Mesenchymal stem cell (in vitro differentiated cells and primary cell): ENCODE measurements around the gene OR6K3.

ENCODE experiments used
- DNase-seq: peaks from one replicate; pipeline ENCODE4 v3.0.0-alpha.2; 2013
- H2AFZ ChIP-seq: one replicate; pipeline ENCODE4 v1.6.1; 2013; ENCODE audit warnings: low read depth, mild to moderate bottlenecking, control low read depth, inconsistent platforms, low read length, moderate library complexity
- H2AK5ac ChIP-seq: 2 replicates; pipeline ENCODE4 v1.6.1; 2013; ENCODE audit warnings: low read length, moderate library complexity, mild to moderate bottlenecking, inconsistent platforms; ENCODE audit not compliant: severe bottlenecking
- H2BK120ac ChIP-seq: one replicate; pipeline ENCODE4 v1.6.1; 2013; ENCODE audit warnings: low read depth, mild to moderate bottlenecking, inconsistent platforms, low read length, moderate library complexity
- H2BK12ac ChIP-seq, 2 experiments: one replicate each; pipeline ENCODE4 v1.6.1; 2013; ENCODE audit warnings: inconsistent platforms in 2 of 2, low read length in 2 of 2, mild to moderate bottlenecking in 2 of 2, moderate library complexity in 2 of 2, control low read depth in 1 of 2
- H2BK15ac ChIP-seq: one replicate; pipeline ENCODE4 v1.6.1; 2013; ENCODE audit warnings: mild to moderate bottlenecking, low read depth, inconsistent platforms; ENCODE audit not compliant: poor library complexity, severe bottlenecking
- H2BK5ac ChIP-seq: 2 replicates; pipeline ENCODE4 v1.6.1; 2013; ENCODE audit warnings: low read depth, mild to moderate bottlenecking, low read length, control low read depth, inconsistent platforms; ENCODE audit not compliant: poor library complexity, severe bottlenecking
- H3K14ac ChIP-seq, 2 experiments: one replicate each; pipeline ENCODE4 v1.6.1; 2013; ENCODE audit warnings: inconsistent platforms in 2 of 2, low read length in 2 of 2, control low read depth in 1 of 2, mild to moderate bottlenecking in 1 of 2, moderate library complexity in 1 of 2
- H3K18ac ChIP-seq, 2 experiments: one replicate each; pipeline ENCODE4 v1.6.1; 2013; ENCODE audit warnings: inconsistent platforms in 2 of 2, low read length in 2 of 2, control low read depth in 1 of 2, low read depth in 1 of 2, mild to moderate bottlenecking in 1 of 2
- H3K23ac ChIP-seq, 2 experiments: one replicate each; pipeline ENCODE4 v1.6.1; 2013; ENCODE audit warnings: inconsistent platforms in 2 of 2, low read length in 2 of 2, mild to moderate bottlenecking in 2 of 2, moderate library complexity in 2 of 2, control low read depth in 1 of 2
- H3K27ac ChIP-seq: 2 replicates; pipeline ENCODE4 v1.5.1; 2013; ENCODE audit warnings: mild to moderate bottlenecking, moderate library complexity, low read length, control low read depth, inconsistent platforms; ENCODE audit not compliant: poor library complexity, severe bottlenecking
- H3K27me3 ChIP-seq, 2 experiments: 2 replicates each; pipeline versions ENCODE4 v1.6.1 to v1.7.0; 2013; ENCODE audit warnings: low read length in 2 of 2, mild to moderate bottlenecking in 2 of 2, moderate library complexity in 2 of 2, control low read depth in 1 of 2, inconsistent platforms in 1 of 2; ENCODE audit not compliant: control insufficient read depth in 1 of 2, insufficient read depth in 1 of 2
- H3K36me3 ChIP-seq, 2 experiments: 2 replicates each; pipeline versions ENCODE4 v1.6.1 to v1.7.0; 2013; ENCODE audit warnings: low read length in 2 of 2, control low read depth in 1 of 2, inconsistent platforms in 1 of 2, low read depth in 1 of 2, mild to moderate bottlenecking in 1 of 2; ENCODE audit not compliant: insufficient read depth in 2 of 2, control insufficient read depth in 1 of 2
- H3K4ac ChIP-seq, 2 experiments: one replicate each; pipeline ENCODE4 v1.6.1; 2013; ENCODE audit warnings: inconsistent platforms in 2 of 2, low read length in 2 of 2, mild to moderate bottlenecking in 2 of 2, moderate library complexity in 2 of 2, control low read depth in 1 of 2, low read depth in 1 of 2
- H3K4me1 ChIP-seq: 2 replicates; pipeline ENCODE4 v1.6.1; 2013; ENCODE audit warnings: low read depth, low read length, control low read depth; ENCODE audit not compliant: control insufficient read depth, insufficient read depth
- H3K4me2 ChIP-seq: 2 replicates; pipeline ENCODE4 v1.6.1; 2013; ENCODE audit warnings: low read length, mild to moderate bottlenecking, inconsistent platforms; ENCODE audit not compliant: poor library complexity, severe bottlenecking
- H3K4me3 ChIP-seq, 2 experiments: 2 replicates each; pipeline versions ENCODE4 v1.5.1 to v1.7.0; 2013; ENCODE audit warnings: low read length in 2 of 2, mild to moderate bottlenecking in 2 of 2, control low read depth in 1 of 2, low read depth in 1 of 2; ENCODE audit not compliant: insufficient read depth in 1 of 2
- H3K79me1 ChIP-seq: replicated peaks from 2 replicates; pipeline ENCODE4 v1.6.1; 2013; ENCODE audit warnings: mild to moderate bottlenecking, control low read depth, low read length, inconsistent platforms; ENCODE audit not compliant: poor library complexity, severe bottlenecking
- H3K9ac ChIP-seq: 2 replicates; pipeline ENCODE4 v1.7.0; 2013; ENCODE audit warnings: mild to moderate bottlenecking, low read length, moderate library complexity
- H3K9me3 ChIP-seq: 2 replicates; pipeline ENCODE4 v1.7.0; 2013; ENCODE audit warnings: mild to moderate bottlenecking, low read length; ENCODE audit not compliant: control insufficient read depth
- H4K8ac ChIP-seq: one replicate; pipeline ENCODE4 v1.6.1; 2013; ENCODE audit warnings: inconsistent platforms, mild to moderate bottlenecking, low read length, moderate library complexity
- H4K91ac ChIP-seq: one replicate; pipeline ENCODE4 v1.6.1; 2013; ENCODE audit warnings: mild to moderate bottlenecking, low read length, inconsistent platforms
- WGBS: methylation state at CpG from one replicate; pipeline ENCODE4 v1.1.7; 2013; ENCODE audit warnings: mixed read lengths; 5-methylcytosine and 5-hydroxymethylcytosine counted together

Gene OR6K3

DNA sequence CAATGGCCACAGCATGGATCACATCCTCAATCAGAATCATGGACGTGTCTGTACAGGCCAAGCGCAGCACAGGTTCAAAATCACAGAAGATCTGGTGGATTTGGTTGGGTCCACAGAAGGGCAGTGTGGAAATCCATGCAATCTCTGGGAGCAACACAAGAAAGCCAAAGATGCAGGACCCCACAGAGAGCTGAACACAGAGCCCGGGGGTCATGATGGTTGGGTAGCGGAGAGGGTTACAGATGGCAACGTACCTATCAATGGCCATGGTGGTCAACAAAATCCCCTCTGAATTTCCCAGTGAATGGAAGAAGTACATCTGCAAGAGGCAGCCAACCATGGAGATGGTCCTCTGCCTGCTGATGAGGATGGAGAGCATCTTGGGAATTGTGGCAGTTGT is 3.9 kb upstream of the OR6K3 start:
- Histone ChIP-seq H3K14ac (no peak overlapping the region), H2BK12ac (no peak overlapping the region), H3K4me3 (no peak overlapping the region), H3K4me1 (no peaks in the 10 kb centered on the region), H2AK5ac (no peak overlapping the region), H3K27ac (no peak overlapping the region), H3K9ac (no peak overlapping the region), H3K4me2 (no peak overlapping the region), H2BK120ac (no peak overlapping the region), H3K18ac (no peak overlapping the region), H3K27me3 (no peaks in the 10 kb centered on the region), H4K8ac (no peak overlapping the region), H3K9me3 (no peaks in the 10 kb centered on the region), H3K23ac (no peak overlapping the region), H2BK15ac (no peak overlapping the region), H2AFZ (no peak overlapping the region), H3K36me3 (no peaks in the 10 kb centered on the region), H2BK5ac (no peak overlapping the region), H3K4ac (no peak overlapping the region), H4K91ac (no peak overlapping the region), H3K79me1 (no peaks in the 10 kb centered on the region)
- WGBS: 88% methylated on average over 5 of the region's 5 CpGs
- DNase-seq: no peak

- no peaks in the 10 kb centered on the region for H3K36me3 ChIP-seq
- no peak overlapping the region for H2BK12ac ChIP-seq
- H3K27ac ChIP-seq: no peak overlapping the region
- no peak overlapping the region for H4K91ac ChIP-seq
- no peak for DNase-seq
- no peak overlapping the region for H3K23ac ChIP-seq
- H3K4me2 ChIP-seq: no peak overlapping the region
- H2BK15ac ChIP-seq: no peak overlapping the region
- H3K79me1 ChIP-seq: no peaks in the 10 kb centered on the region
- H2AK5ac ChIP-seq: no peak overlapping the region
- WGBS: 100% methylated on average over 1 of the region's 3 CpGs
- no peak overlapping the region for H3K9ac ChIP-seq
- H3K4me3 ChIP-seq: no peak overlapping the region
- no peak overlapping the region for H2BK5ac ChIP-seq
- H3K27me3 ChIP-seq: no peaks in the 10 kb centered on the region
- no peak overlapping the region for H2BK120ac ChIP-seq
- no peaks in the 10 kb centered on the region for H3K4me1 ChIP-seq
- no peak overlapping the region for H4K8ac ChIP-seq
- H3K18ac ChIP-seq: no peak overlapping the region
- no peaks in the 10 kb centered on the region for H3K9me3 ChIP-seq
- no peak overlapping the region for H3K14ac ChIP-seq
- H2AFZ ChIP-seq: no peak overlapping the region
- H3K4ac ChIP-seq: no peak overlapping the region
Observed at GRCh38 chr1:158719664-158720063, 856 bp downstream of the OR6K3 start.

- Histone ChIP-seq H2BK5ac (no peak overlapping the region), H3K79me1 (no peaks in the 10 kb centered on the region), H3K4ac (no peak overlapping the region), H3K23ac (no peak overlapping the region), H4K8ac (no peak overlapping the region), H2BK120ac (no peak overlapping the region), H3K27me3 (no peaks in the 10 kb centered on the region), H3K4me3 (no peak overlapping the region), H3K4me1 (no peaks in the 10 kb centered on the region), H3K27ac (no peak overlapping the region), H3K14ac (no peak overlapping the region), H2AFZ (no peak overlapping the region), H4K91ac (no peak overlapping the region), H3K9me3 (no peaks in the 10 kb centered on the region), H3K4me2 (no peak overlapping the region), H3K18ac (no peak overlapping the region), H3K36me3 (no peaks in the 10 kb centered on the region), H2BK12ac (no peak overlapping the region), H3K9ac (no peak overlapping the region), H2AK5ac (no peak overlapping the region), H2BK15ac (no peak overlapping the region)
- DNase-seq: no peak
- WGBS: 75% methylated on average over 6 of the region's 6 CpGs
Observed at GRCh38 chr1:158717344-158717743, 3.2 kb downstream of the OR6K3 start.

DNA sequence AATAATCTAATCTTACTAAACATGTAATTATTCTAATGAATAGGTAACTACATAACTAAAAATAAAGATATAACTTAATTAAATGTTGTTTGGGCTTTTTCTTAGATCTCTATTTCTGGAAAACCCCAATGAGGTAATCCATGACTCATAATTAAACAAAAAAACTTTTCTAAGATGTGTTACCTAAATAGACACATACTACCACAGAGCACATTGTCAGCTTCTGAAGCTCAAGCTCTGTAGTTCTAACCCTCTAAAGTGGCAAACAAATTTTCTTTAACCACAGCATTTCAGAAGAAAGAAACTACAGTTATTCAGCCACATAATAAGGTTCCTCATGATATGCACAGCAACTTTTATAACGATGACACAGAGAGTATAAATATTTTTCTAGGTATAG is 4.2 kb downstream of the OR6K3 start:
- Histone ChIP-seq H3K79me1 (no peaks in the 10 kb centered on the region), H3K36me3 (no peaks in the 10 kb centered on the region), H4K91ac (no peak overlapping the region), H2AFZ (no peak overlapping the region), H3K18ac (no peak overlapping the region), H3K27me3 (no peaks in the 10 kb centered on the region), H2AK5ac (no peak overlapping the region), H3K4ac (no peak overlapping the region), H2BK5ac (no peak overlapping the region), H3K14ac (no peak overlapping the region), H2BK120ac (no peak overlapping the region), H3K27ac (no peak overlapping the region), H3K9ac (no peak overlapping the region), H2BK12ac (no peak overlapping the region), H3K4me1 (no peaks in the 10 kb centered on the region), H3K4me3 (no peak overlapping the region), H4K8ac (no peak overlapping the region), H3K4me2 (no peak overlapping the region), H3K9me3 (no peaks in the 10 kb centered on the region), H2BK15ac (no peak overlapping the region), H3K23ac (no peak overlapping the region)
- no peak for DNase-seq
- WGBS: no CpG with 5 or more reads among the region's 1 CpG
